Measurements from ENCODE around the gene NCK1.
"Not testable (repeated sequence)": the region's sequence is repeated elsewhere in the genome, so short reads cannot be mapped to it uniquely, and the experiment has no call there.

The NCK1 gene

GRCh38 chr3:136949708-136950107 lies 87.7 kb downstream of the NCK1 start:
- no peak for DNase-seq

GRCh38 chr3:136950623-136951022 lies 88.6 kb downstream of the NCK1 start:
- no peak for DNase-seq

GRCh38 chr3:136952292-136952691 lies 90.3 kb downstream of the NCK1 start:
- no peak for DNase-seq

DNA sequence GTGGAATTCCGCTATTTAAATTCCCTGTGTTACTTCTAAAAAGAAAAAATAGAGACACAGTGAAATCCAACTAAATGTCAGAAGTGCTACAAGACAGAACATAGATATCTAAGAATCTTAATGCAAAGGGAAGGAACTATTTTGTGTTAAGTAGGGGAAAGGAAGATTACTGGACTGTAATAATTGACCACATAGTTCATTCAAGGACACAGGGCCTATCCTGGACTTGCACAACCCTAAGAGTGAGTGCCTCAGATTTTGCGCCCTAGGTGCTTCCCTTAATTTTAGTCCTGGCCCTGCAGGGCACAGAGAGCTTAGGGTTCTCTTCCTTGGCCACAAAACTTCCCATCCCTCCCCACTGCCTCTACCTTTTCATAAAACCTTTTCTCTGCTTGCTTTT lies 92.2 kb downstream of the NCK1 start:
- DNase-seq = no peak

DNA sequence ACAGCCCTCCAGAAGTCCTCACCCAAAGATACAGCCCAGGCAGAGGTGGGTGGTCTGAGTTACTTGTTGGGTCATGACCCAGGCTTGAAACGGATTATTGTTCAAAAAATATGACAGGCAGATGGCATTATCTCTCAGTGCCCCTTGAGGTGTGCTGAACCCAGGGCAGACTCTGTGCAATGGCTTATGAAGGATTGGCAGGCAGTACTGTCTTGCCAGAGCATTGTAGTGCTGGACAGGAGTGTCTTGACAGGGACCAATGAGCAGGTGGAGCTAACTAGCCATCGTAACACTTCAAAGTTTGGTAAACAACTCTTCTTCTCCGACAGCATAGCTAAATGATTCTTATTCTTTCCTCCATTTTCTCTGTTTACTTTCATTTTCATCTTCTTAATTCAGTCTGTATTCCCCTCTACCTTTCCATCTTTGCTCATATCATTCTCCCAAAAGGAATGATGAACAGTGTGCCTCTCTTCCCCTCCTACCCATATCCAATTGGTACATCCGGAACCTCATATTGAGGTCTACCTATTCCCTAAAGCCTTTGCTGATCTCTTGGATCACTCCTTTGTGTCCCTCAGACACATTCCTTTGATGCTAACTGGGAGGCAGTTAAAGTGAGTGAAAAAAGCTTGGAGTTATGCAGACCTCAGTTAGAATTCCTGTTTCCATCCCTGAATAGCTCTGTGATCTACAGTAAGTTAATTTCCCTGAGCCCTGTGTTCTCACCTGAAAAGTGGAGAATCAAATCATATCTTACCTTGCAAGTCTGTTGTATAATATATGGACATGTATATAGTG lies 93.2 kb downstream of the NCK1 start:
- DNase-seq = peak; percentile 19

DNA sequence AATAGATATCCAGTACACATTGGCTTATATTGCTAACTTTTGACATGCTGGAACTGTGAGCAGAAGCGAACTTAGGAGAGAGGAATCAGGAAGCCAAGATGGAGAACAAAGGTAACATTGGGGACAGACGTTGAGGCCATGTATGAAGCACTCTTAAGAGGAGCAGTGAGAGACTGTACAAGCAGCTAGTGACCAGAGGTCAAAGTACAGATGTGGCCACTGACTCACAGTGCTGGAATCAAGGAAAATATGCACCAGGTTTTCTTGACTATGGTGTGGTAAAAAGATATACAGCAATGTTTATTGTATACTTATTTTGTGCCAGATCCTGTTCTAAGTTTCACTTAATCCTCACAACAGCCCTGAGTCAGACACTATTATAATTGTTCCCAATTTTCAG lies 93.8 kb downstream of the NCK1 start:
- peak; percentile 83 for DNase-seq

DNA sequence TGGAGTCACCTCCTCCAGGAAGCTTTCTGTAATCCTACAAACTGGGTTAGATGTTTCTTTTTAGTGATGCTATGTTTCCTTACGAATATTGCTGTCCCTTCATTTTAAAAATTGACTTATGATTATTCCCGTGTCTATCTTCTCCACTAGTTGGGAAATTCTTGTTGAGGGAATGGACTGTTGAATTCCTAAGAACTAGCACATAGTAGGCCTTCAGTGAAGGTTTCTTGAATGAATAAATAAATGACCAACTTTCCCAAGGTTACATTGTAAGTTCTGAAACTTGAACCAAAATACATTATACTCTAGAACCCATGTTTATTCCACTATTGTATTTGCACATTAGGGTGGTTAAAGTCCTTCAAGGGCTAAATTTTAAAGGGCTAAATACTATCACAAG lies 95.0 kb downstream of the NCK1 start:
- no peak for DNase-seq

GRCh38 chr3:136957751-136958288 lies 95.8 kb downstream of the NCK1 start, which contains the start of gene IL20RB:
Gene IL20RB (plus strand): TSS chr3:136957983. CDS start chr3:136958114, 131 bp downstream.
- DNase-seq = peak; percentile 79

DNA sequence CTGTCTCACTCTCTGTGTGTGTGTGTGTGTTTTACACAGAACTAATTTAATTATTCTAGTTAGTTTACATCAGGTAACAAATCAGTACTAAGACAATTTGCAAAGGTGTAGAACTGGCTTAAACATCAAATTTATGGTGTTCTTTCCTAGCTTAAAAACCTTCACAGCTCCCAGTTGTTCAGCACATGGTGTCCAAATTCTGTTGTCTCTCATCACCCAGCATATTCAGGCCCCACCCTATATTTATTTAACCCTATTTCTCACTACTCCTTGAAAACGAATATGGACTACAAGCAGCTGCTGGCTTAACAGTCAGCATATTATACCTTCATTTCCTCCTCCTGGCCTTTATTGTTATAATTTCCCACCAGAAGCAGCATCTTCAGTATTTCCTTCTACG lies 96.9 kb downstream of the NCK1 start:
- DNase-seq = no peak

- no peak for DNase-seq
These were observed 97.6 kb downstream of the NCK1 start for GRCh38 chr3:136959599-136959998.

GRCh38 chr3:136960838-136961836 lies 99.1 kb downstream of the NCK1 start:
- DNase-seq = peak; percentile 32

GRCh38 chr3:136962927-136963326 lies 100.9 kb downstream of the NCK1 start:
- no peak for DNase-seq

- not testable (repeated sequence) for DNase-seq
These were observed 107.5 kb downstream of the NCK1 start for GRCh38 chr3:136969539-136969938.

DNA sequence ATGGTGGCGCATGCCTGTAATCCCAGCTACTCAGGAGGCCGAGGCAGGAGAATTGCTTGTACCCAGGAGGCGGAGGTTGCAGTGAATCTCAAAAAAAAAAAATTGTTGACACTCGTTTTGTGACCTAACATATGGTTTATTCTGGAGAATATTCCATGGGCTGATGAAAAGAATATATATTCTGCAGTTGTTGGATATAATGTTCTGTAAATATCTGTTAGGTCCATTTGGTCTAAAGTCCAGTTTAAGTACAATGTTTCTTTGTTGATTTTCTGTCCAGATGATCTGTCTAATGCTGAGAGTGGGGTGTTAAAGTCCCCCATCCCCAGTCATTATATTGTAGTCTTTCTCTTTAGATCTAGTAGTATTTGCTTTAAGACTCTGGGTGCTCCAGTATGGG lies 111.3 kb downstream of the NCK1 start:
- no peak for DNase-seq

DNA sequence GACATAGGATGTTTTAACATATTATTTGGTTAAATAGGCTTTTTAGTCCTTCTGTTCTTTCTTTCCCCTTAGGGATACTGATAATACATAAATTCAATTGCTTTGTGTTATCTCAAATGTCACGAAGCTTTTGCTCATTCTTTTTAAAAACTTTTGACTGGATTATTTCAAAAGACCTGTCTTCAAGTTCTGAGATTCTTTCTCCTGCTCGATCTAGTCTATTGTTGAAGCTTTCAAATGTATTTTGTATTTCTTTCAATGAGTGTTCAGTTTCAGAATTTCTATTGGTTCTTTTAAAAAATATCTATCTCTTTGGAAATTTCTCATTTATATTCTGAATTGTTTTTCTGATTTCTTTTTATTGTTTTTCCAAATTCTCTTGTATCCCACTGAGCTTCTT lies 112.7 kb downstream of the NCK1 start:
- DNase-seq = no peak

DNA sequence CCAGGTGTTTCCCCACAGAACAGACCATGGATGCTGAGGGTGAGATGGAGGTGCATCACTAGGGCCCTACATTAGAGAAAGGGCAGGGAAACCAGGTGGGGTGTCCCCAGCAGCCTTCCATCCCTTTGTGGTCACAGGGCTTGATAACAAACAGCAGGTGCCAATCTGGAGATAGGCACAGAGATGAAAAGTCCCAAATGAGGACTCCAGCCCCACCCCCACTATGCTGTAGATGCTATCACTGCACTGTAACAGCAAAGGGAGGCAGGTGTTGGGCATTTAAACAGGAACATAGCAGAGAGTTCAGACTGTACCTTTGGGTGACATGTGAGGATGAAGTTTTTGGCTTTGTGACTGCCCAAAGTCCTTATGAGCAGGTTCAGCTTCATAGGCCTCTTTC lies 117.2 kb downstream of the NCK1 start:
- DNase-seq = no peak

- peak; percentile 44 for DNase-seq
These were observed 117.7 kb downstream of the NCK1 start for GRCh38 chr3:136979684-136980083.

DNA sequence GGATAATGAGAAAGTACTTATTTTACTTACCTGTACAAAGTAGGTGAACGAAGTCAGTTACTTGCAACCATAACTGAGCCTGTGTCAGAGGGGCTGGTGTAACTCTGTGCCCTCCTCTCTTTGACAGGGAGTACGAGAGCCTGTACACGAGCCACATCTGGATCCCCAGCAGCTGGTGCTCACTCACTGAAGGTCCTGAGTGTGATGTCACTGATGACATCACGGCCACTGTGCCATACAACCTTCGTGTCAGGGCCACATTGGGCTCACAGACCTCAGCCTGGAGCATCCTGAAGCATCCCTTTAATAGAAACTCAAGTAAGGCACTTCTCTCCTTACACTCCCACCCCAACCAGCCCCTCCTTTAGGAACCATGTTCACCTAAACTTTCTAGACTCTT lies 120.0 kb downstream of the NCK1 start:
- DNase-seq = no peak

- no peak for DNase-seq
These were observed 120.6 kb downstream of the NCK1 start for GRCh38 chr3:136982520-136983138.

GRCh38 chr3:136984837-136985236 lies 122.8 kb downstream of the NCK1 start:
- no peak for DNase-seq

DNA sequence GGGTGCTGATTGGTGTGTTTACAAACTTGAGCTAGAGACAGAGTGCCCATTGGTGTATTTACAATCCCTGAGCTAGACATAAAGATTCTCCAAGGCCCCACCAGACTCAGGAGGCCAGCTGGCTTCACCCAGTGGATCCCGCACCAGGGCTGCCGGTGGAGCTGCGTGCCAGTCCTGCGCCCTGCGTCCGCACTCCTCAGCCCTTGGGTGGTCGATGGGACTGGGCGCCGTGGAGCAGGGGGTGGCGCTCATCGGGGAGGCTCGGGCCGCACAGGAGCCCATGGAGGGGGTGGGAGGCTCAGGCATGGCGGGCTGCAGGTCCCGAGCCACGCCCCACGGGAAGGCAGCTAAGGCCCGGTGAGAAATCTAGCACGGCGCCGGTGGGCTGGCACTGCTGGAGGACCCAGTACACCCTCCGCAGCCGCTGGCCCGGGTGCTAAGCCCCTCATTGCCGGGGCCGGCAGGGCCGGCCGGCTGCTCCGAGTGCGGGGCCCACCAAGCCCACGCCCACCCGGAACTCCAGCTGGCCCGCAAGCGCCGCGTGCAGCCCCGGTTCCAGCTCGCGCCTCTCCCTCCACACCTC lies 125.5 kb downstream of the NCK1 start:
- DNase-seq = not testable (repeated sequence)

- DNase-seq = no peak
These were observed 126.6 kb downstream of the NCK1 start for GRCh38 chr3:136988651-136989050.
